HG03060 (cell line): ENCODE data around the gene CABLES2.

Experiments
- ATAC-seq: cut with Tn5 transposase; IDR thresholded peaks from one replicate; pipeline ENCODE4 v1.9.1; 2021; ENCODE audit warnings: low read depth, moderate number of reproducible peaks; ENCODE audit not compliant: unreplicated experiment

The CABLES2 gene

DNA sequence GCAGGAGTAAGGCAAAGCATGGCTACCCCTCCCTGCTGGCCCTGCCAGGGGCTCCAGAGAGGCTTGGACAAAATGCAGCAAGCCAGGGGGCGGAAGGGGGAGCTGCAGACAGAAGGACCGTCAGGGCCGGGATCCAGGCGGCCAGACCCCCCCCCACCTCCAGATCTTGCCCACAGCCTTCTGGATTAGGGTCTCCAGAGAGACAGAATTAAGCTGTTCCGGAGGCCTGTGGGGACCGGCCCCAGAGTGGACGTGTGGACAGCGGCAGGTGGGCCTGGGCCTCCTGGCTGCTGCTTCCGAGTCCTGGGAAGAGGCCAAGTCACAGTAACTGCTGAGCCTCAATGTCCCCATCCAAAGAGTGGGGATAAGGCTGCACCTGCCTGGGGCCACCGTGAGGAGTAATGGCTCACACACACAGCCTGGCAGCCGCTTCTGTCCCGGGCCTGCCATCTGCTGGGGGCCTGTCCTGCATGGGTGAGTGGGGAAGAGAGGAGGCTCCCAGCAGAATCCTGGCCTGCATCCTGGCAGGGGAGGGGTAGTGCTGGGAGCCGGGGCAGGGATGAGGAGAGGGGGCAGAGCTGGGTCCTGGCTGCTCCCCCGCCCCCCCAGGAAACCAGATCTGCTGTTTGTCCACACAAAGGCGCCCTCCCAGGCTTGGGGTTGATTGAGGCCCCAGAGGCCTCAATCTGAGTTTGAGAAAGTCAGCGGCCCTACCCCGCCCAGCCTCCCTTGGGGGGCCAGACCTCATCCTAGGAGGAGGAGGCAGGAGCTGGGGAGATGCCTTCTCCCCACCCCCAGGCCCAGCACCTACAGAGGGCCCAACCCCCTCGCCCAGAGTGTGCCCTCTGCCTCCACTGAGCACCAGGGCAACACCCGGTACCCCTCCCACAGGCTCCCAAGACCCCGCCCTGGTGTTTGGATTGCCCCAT is 43.8 kb downstream of the CABLES2 start:
- no peak for ATAC-seq

DNA sequence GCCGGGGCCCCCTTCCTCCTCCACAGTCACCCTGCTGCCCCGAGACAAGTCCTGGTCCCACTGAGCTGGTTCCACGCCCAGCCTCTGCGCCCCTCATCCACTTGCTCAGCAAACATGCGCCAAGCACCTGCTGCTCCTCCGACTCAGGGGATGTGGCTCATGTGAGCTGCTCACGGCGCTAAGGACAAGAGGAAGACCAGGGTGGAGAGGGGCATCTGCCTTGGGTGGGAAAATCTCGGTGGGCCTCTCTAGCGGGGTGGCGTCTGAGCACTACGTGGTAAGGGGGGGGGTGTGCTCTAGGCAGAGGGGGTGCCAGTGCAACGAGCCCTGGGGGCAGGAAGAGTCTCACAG is 44.5 kb downstream of the CABLES2 start:
- no peak for ATAC-seq

GRCh38 chr20:62361799-62362589 is 45.1 kb downstream of the CABLES2 start:
- ATAC-seq, result no peak

DNA sequence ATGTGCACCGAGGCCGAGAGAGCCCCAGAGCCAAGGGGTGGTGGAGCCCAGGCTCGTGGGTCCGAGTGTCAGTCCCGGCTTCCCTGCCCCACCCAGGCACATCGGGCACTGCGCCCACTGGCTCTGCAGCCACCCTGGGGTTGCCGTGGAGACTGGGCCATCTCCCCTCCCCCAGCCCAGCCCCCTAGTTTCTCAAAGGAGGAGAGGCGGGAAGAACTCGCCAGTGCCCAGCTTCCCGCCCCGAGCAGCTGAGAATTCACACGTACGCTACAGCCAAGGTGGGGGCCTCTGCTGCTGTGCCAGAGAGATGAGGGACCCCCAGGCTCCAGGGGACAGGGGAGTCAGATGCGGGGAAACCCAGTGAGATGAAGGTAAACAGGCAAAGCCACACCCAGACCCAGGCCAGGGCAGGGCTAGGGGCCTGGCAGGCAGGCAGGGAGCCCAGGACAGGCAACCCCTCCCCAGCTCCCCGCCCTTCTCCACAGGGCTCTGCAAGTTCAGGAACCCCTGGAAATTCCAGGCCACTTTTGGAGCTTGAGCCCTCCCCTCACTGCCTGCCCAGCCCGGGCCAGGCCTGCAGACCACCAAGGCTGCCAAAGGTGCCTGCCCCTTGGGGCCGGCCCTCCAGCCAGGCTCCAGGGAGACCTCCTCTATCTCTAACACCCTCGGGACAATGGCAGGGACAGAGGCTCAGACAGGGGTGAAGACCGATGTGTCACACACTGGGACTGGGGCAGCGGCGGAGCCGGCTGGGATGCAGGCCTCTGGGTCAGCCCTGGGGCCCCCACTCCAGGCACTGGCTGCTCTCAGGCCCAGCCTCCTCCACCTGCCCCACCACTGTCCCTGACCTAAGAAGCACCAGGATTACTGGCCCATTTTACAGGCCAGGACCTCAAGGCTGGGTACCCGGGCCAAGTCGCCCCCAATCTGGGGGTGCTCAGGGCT is 46.0 kb downstream of the CABLES2 start:
- no peak for ATAC-seq

GRCh38 chr20:62359491-62360121 is 47.5 kb downstream of the CABLES2 start:
- ATAC-seq, result no peak

DNA sequence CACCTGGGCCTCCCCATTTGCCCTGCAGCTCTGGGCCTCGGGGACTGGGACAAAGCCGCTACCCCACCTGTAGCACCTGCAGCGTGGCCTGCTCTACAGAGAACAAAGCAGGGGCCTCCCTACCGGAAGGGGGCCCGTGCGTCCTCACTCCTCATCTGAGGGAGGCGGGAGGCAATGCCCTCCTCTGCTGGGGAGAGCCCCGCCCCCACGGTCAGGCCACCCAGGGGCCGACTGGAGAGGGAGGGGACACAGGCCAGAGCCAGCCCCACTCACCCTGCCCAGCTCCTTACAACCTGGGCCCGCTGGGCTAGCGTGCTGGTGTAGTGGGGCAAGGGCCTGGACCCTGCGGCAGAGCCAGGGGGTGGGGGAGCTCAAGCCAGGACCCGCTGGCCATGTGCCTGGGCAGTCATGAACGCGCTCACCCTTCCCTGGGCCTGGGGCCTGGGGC is 48.0 kb downstream of the CABLES2 start:
- no peak for ATAC-seq

DNA sequence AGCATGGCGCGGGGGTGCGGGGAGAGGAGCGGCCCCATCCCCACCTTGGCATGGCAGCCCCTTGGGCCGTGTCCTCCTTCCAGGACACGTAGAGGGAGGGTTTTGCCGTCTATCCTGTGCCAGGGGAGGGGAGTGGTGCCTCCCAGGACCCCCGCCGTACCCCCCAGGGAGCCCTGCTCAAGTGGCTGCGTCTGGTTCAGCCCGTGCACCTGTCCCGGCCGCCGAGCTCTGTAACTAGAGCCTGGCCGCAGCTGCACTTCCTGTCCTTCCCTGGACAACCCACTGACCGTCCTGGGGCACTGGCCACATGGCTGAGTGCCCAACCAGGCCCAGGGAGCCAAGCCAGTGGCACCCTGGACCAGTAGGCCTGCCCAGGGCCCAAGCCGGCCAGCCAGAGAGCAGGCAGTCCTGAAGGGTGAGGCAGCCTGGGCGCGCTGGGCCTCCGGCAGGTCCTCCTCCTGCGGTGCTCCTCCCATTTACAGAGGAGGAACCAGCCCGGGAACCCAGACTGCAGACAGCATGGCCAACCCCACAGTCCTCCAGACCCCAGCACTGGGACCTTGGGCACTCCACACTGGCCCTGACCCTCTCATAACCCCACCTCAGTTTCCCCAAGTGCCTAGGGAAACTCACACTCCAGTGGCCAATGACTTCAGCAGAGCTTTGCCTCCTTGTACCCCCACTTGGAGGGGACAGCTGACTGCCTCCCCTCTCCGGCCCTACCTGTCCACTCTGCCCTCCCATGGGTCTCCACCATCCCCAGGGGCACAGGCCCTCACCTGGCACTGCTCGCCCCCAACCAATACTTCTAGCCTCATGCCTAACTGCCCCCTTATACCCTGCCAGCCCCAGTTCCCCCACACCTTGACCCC is 48.7 kb downstream of the CABLES2 start:
- no peak for ATAC-seq

- ATAC-seq, result no peak
Observed at GRCh38 chr20:62357681-62358080, 49.4 kb downstream of the CABLES2 start.

- ATAC-seq, result no peak
Observed at GRCh38 chr20:62357187-62357667, 49.9 kb downstream of the CABLES2 start.

GRCh38 chr20:62356589-62357186 is 50.4 kb downstream of the CABLES2 start:
- ATAC-seq, result no peak

GRCh38 chr20:62355878-62356588 is 51.1 kb downstream of the CABLES2 start:
- no peak for ATAC-seq

GRCh38 chr20:62355516-62355877 is 51.6 kb downstream of the CABLES2 start:
- no peak for ATAC-seq

- no peak for ATAC-seq
Observed at GRCh38 chr20:62354811-62355341, 52.2 kb downstream of the CABLES2 start.

DNA sequence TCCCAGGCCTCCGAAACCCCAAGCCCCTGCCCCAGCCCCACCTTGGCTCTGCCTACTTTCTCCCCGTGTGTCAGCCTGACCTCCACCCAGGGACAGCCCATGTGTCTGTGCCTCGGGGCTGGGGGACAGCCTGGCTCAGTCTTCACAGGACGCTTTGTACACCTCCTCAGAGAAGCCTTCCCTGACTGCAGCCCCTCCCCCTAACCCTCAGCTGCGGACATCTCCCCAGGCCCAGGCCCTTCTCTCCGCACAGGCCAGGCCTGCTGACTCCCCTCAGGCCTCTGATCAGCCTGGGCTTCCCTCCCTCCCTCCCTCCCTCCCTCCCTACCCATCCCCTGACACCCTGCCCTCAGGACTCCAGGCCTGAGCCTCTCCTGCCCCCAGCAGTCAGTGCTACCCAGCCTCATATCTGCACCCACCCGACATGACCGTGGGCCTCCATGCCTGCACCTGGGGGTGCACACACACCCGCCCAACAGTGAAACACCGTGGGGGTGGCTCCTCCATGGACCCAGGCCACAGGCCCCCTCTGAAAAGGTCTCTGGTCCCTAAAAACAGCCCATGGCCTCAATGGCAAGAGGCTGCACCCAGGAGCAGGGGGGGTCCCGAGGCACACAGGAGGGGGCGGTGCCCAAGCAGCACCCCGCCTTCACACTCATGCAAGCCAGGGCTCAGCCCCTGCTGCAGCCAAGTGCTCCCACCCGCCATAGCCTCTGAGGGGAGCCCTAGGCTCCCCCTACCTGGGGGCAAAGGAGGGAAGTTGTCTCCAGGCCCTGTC is 52.9 kb downstream of the CABLES2 start:
- no peak for ATAC-seq

- ATAC-seq, result no peak
Observed at GRCh38 chr20:62353289-62354030, 53.6 kb downstream of the CABLES2 start.
